HUDEP-2 (cell line): ENCODE measurements around the gene MNT.
A peak's percentile ranks its signal among the peaks of the same experiment; 100 is the strongest.

Experiments used
- DNase-seq, 76 experiments: peaks; one replicate each; lab custom pipeline; 2025; ENCODE audit not compliant: unreplicated experiment in 76 of 76; lab: John Stamatoyannopoulos, UW

The MNT gene

DNA sequence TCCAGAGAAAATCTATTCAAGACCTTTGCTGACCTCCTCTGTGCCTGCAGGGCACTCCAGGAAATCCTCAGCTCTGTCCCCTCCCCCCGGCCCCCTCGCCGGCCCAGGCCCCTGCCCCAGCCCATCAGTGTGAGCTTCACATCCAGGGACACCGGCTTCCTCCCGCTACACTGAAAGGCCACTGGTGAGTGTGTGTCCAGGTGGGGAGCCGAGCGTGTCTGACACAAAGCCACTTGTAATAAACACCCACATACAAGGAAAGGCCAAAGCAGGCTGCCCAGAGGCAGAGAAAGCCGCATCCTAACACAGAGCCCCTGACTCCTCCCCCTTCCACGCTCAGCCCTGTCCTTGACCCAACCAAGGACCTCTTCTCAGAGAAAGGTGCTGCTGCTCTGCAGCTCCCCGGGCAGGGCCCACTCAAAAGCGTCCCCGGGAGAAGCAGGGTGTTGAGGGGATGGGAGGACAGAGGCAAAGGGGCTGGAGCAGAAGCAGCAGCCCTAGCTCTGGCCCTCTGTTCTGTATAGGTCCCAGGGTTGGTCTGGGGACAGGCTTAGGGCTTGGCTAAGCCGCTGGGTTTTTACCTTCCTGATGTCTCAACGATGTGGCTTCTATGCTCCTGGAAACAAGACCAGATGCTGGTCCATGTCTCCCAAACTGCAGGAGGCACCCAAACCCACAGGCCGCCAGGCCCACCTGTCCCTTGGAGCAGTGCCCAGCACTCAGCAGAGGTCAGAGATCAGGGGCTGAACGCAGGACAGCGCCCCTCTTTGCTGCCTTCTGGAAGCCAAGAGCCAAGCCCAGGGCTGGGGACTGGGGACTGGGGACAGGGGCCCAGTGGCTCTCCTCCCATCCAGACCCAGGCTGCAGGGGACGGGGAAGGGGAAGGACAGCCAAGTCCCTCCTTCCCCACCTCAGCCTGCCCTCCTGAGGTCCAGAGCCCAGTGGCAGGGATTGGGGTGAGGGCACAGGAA lies 15.3 kb downstream of the MNT start:
- no peak for DNase-seq

DNA sequence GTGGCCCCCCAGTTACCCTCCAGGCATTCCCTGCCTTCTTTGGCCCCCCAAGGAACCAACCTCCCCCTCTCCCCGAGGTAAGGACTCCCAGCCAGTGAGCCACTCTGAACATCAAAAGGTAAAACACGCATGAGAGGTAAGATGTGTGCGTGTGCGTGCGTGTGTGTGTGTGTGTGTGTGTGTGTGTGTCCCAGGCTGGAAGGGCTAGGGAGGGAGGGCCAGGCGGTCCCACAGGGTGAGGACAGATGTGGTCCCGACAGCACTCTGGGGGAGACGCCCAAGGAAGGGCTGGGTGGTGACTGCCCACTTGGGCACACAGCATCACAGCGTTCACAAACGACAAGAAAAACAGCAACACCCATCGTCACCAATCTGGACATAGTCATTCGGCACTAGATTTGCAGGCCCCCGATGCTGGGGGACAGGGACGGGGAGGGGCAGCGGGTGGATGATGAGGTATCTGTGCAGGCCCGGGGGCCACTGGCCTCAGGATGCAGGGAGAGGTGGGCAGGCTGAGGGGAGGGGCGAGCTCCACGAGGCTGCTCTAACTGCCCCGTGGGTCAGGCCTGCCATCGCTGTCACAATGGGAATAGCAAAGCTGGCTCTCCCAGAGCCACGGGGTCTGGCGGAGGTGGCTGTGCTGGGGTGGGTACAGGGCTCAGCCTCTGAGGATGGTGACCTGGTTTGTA lies 16.3 kb downstream of the MNT start:
- DNase-seq: no peak

DNA sequence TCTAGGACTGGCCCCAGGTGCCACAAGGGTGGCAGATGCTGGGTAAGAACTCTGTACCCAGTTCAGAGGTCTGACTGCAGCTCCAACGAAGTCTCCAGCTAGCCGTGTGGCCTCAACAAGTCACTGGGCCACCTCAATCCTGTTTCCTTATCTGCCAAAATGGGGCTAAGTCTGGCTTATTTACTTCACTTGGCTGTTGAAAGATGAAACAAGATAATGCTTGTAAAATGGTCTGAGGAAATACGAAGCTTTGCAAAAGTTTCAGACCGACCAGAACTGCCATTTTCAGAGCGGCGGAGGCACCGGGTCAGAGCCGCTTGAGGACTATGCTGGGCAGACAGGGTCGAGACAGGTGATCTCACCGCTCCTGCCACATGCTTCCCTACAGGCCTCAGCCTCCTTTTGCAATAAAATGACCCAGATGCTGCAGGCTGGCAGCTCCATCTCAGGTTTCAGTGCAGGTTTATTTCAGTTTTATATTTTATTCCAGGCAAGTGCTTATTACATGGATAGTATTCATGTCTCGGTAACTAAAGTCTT lies 17.2 kb downstream of the MNT start:
- no peak for DNase-seq

DNA sequence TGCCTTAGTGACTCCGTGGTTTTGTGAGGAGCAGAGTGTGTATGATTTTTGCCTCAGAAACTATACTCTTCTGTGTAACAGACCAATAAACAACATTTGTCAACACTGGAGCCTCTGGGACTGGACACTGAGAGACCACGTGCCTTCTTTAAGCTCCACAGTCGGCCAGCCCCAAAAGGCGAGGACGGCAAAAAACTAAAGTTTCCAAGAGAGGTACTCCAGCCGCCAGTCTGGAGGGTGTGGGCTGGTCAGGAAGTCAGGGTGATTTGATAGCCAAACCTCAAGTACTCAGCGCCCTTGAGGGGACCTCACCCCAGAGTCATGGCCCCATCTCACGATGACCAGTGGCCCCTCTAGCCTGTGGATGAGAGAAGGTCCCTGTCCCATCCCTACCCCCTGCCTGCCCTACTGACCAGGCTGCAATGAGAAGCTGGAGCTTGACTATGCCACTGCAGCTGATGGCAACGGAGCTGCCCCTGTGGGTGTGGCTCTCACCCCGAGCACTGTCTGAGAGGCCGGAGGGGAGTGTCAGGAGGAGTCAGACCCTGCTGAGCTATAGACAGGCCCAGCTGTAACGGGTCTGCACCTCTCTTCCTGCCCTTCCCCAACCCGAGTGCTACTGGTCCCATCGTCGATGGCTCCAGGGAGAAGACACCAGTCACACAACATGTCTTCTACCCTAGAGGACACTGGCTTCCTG lies 19.8 kb downstream of the MNT start:
- DNase-seq: peak in 23 of 76 experiments; percentile 2 to 53 (median 15)

DNA sequence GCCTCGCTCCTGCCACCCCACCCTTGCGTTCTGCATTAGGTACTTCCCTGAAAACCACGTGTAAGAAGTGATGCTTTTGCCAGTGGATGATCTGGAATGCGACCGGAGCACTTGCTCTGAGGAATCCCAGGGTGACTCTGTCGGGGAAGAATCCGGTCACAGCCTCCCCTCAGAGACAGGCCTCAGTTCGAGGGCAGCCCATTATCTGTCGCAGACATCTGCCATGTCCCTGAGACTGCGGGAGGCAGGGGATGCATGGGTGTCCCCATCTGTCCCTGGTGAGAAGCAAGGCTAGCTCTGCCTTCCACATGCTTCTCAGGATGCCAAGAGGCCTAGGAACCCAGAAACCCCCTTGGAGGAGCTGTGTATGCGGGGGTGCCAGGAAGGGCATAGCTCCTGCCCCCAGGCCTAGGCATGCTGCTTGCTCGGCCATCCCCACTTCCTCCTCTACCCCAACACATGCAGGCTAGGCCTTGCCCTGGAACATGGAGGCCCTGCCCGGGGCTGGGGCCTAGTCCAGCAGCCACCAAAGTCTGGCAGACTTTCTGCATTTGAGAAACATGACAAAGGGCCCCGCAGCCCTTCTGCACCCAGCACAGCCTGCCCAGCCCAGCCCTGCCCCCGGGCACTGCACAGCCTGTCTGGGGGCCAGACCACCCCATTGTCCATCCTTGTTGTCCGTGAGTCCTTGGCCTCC lies 20.5 kb downstream of the MNT start:
- DNase-seq: peak in 1 of 76 experiments; percentile 6

DNA sequence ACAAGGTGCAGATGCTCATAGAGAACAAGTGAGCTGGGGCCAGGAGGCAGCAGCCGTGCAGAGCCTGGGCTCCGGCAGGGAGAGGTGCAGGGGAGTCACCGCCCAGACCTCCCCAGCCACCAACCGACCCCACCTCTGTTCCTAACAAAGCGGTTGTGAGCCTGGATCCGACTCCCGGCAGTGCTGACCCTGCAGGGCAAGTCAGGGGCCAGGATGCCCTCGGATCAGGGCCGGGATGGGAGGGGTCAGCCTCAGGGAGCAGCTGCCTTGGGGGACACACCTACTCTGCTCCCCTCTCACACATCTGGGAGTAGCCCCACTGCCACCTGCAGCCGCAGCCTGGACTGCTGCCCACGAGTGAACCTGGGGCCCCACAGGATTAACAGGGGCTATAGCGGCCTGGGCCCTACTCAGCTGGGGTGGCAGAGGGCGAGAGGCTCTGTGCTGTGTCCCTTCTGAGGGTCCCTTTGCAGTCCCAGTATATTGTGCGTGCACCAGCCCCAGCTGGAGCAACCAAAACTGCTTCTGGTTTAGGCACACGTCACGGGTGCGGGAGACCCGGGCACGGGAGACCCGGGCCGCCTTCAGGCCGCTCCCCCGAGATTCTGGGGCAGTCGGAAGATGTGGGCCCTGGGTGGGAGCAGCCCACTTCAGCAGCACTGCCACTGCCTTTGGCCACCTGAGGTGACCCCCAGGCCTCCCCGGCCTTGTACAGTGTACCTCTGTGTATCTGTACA lies 21.2 kb downstream of the MNT start:
- no peak for DNase-seq

DNA sequence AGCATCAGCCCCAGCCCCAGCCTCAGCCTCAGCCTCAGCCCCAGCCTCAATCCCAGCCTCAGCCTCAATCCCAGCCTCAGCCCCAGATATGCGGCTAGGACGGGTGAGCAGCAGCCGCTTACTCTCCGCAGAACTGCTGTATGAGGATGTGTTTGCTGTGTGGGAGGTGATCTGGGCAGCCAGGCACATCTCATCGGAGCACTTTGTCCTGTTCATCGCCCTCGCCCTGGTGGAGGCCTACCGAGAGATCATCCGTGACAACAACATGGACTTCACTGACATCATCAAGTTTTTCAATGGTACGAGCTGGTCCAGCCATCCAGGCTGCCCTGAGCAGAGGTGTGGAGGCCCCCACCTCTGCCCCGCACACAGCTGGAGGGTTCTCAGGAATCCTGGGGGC lies 22.0 kb downstream of the MNT start:
- DNase-seq: no peak

DNA sequence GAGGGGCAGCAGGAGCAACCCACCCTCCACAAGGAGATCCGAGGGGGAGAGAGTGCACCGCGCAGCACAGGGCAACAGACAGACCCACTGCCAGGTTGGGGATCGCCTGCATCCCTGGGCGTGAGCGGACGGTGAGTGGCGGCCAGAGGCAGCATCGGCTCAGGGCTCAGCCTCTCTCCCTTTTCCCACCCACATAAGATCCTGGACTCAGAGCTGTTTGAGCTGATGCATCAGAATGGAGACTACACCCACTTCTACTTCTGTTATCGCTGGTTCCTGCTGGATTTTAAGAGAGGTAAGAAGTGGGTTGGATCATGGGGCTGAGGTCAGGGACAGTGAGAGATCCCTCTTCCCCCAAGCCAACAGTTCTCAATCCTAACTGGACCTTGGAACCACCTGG lies 23.2 kb downstream of the MNT start:
- no peak for DNase-seq

DNA sequence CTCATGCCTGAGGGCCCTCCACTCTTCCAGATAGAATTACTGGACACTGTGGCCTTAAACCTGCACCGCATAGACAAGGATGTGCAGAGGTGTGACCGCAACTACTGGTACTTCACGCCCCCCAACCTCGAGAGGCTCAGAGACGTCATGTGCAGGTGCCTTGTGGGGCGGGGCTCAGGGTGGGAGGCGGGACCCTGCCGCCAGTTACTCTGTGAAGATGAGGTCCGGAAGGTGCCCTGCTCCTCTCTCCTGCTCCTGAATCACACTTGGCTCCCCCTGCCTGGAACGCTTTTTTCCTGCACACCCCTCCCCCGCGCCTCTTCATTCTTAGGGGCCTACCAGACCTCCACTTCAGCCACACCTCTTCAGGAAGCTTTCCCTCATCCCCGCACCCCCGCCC lies 24.8 kb downstream of the MNT start:
- no peak for DNase-seq

DNA sequence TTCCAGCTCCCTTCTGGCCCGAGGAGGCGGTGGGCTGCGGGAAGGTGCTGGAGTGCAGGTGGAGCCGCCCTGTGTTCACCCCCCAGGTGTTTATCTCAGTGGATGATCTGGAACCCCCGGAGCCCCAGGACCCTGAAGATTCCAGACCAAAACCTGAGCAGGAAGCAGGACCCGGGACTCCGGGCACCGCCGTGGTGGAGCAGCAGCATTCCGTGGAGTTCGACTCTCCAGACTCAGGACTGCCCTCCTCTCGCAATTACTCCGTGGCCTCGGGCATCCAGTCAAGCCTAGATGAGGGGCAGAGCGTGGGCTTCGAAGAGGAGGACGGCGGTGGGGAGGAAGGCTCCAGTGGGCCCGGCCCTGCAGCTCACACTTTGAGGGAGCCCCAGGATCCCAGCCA lies 25.5 kb downstream of the MNT start:
- no peak for DNase-seq

DNA sequence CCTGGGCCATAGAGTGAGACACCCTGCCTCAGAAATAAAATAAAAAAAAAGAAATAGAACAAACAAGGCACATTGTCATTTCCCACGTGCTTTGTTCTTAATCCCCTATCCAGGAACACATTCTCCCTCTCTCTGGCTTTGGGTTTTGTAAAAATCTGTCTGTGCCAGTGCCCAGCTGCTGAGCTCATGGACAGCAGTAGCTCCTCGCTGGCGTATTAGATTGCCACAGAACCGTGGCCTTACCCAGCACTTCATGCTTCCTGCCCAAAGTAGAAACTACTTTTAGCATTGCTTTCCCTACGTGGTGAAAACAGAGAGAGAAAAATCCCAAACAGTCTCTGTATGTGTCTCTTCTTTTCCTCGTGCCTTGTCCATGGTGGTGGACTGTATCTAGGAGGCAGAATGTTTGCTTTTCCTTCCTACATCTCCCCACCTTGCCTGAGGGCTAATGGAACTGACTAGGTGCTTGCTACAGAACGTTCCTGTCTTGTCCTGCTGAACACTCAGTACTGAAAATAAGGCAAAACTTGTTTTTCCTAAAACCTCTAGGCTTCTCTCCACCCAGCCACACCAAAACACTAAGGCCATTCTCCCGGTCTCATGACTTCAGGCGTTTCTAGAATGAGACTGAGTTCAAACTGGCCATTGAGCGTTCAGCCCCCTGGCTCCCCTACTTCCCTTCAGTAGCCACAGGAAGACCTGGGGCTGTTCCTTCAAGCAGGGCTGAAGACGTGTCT lies 26.1 kb downstream of the MNT start:
- no peak for DNase-seq

DNA sequence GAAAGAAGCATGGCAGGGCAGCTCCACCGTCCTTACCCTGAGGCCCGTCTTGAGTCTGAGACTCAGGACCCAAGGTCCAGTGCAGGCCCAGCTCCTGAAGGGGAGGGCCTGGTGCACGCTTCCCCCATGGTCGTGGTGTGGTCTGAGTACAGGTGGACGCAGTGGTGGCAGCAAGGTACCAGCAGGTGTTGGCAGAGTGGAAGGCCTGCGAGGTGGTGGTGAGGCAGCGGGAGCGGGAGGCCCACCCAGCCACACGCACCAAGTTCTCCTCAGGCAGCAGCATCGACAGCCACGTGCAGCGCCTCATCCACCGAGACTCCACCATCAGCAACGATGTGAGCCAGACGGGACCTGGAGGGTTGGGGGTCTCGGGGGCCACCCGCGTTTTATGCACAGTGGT lies 27.7 kb downstream of the MNT start:
- DNase-seq: no peak

DNA sequence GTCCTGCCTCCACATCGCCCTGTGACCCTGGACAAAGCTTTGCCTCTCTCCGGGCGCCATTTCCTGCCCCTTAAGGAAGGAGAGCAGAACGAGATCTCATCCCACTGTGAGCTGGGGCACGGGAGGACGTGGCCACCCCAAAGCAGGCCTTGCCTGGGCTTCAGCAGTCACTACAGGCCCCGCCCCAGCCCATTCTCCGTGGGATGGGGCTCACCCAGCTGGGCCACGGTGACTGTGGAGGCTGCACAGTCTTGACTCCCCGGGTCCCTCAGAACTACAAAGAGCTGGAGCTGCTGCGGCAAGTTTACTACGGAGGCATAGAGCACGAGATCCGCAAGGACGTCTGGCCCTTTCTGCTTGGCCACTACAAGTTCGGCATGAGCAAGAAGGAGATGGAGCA lies 28.2 kb downstream of the MNT start:
- DNase-seq: no peak

DNA sequence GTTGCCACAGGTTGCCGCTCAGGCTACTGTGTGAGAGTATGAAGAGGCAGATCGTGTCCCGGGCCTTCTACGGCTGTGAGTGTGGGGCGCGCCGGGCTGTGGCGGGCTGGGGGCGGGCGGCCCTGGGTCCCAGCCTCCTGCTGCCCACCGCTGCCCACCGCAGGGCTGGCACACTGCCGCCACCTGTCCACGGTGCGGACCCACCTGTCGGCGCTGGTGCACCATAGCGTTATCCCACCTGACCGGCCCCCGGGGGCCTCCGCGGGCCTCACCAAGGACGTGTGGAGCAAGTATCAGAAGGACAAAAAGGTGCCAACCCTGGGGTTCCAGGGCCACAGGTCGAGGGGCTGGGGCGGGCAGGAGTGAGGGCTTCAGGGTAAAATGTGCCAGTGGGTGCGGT lies 28.7 kb downstream of the MNT start:
- DNase-seq: no peak

DNA sequence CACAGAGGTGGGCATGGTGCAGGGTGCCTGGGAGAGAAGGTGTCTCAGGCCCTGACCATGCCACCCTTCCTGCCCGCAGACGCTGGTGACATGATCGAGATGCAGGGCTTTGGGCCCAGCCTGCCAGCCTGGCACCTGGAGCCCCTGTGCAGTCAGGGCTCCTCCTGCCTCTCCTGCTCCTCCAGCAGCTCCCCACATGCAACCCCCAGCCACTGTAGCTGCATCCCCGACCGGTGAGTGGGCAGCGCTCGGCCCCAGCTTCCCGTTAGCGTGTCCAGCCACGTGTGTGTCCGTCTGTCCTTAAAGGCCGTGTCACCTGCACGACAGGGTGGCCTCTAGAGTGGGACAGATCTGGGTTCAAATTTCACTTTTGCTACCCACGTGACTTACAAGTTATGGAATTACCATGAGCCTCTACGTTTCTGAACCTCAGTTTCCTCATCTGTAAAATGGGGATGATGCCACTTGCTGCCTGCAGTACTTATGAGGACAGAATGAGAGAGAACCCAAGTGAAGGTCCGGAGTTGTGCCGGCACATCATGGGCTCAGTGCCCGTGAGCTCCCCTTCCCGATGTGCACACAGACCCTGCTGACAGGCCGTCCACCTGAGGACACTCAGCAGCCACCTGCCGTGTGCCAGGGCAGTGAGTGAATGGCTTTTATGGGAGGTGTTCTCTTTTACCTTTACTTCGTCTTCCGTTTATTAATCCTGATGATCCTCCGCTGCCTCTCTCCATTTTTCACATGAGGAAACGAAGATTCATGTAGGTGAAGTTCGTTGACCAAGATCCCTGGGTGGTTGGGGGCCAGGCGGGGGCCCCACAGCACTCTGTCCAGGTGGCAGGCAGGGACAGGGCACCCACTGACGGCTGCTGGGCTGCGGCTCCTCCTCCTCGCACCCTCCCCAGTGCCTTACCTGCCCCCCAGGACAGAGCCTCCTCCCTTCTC lies 29.4 kb downstream of the MNT start:
- no peak for DNase-seq

DNA sequence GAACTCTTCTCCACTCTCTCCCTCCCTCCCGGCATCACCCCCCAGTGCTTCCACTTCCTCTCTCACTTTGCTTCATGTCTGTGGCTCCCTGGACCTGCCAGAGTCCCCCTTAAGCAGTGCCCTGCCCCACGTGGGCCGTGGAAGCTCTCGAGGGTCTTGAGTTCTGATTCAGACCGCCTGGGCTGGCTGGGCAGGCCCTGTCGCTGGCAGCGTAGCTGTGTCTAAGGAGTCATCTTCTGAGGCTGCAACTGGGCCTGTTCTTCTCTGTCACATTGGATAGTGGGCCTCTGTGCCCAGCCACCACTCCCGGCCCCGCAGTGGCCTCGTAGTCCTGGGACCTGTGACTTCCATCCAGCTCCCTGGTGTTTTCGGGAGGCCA lies 30.7 kb downstream of the MNT start:
- DNase-seq: no peak

DNA sequence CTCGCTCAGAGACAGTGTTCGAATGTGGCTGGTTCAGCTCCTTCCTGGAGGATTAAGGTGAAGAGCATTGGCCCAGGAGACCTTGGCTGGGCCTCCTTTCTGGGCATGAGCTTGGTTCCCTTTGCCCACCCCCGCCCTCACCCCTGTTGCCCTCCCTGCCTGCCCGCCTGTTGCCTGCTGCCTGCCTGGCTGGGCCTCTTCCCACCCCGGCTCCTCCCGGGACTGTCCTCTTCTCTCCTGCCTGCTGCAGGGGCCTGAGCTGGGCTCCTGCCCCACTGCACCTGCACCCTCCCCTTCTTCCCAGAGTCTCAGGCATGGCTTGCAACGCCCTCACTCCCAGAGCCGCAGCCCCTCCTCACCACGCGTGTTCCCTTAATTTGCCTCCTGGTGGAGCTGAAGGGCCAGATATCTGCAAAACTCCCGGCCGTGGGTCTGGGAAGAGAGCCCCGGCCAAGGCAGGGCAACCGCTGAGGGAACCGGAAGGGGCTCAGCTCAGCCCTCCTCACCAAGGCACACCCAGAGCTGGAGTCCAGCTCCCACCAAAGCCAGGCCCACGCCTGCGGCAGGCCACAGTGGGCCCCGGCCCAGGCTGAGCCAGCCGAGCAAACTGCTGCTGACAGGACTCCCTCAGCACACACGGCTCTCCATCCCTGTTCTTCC lies 31.2 kb downstream of the MNT start:
- no peak for DNase-seq

DNA sequence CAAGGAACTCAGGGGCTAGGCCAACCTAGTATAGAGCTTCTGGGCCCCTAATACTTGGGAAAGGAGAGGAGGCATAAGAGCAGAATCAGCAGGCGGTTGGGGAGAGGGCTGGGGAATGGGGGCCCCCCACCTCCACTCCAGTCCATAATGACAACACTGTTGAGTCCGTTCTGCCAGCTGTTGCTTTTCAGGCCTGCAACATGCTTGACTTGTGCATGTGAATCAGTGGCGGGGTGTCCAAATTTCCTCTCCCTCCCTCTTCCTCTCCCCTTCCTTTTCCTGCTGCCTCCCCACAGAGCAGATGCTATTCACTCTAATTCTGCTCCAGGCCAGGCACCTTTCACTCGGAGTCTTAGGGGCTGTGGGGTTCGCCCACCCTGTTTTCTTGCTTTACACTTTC lies 31.8 kb downstream of the MNT start:
- no peak for DNase-seq
